Fibroblast of skin of left biceps (primary cell): ENCODE measurements around the gene ZFAND2A.
"Not testable (repeated sequence)": the region's sequence is repeated elsewhere in the genome, so short reads cannot be mapped to it uniquely, and the experiment has no call there.

Source experiments
- DNase-seq, 2 experiments: peaks; one replicate each; pipeline ENCODE4 v3.0.0-alpha.2; 2013; ENCODE audit warnings: low read depth in 2 of 2

ZFAND2A gene

DNA sequence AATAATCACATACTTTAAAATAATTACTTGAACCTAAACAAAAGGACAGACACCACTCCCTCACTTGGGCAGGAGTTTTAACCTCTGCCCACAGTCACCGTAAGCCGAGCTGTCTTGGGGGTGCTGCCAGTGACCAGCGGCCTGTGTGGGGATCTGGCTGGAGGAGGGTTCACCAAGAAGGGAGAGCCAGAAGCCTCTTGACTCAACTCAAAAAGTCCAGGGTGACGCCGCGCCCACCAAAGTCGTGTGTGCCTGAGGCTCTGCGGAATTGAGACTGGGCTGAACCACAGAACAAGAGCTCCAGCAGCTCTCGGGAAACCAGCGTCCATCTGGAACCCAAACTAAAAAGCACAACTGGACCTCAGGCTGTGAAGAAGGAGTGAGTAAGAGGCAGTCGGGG, 35.8 kb downstream of the ZFAND2A start:
- DNase-seq = no peak

DNA sequence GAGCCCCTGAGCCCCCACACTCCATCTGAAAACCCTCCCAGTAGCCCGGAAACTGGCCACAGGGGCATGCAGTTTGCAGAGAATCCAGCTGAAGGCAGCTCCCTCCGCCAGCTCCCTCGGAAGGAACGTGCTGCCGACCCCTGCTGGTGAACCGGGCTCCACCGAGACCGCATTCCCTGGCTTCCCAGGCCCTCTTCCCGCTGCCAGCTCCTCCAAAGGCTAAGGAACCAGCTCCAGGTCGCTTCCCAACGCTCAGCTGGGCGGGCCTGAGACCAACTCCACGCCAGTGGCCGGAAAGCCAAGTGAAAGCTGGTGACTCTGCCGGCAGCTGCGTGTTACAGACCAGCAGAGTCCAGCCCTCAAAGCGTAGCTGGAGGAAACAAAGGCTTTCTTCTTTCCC, 36.3 kb downstream of the ZFAND2A start:
- DNase-seq = peak; percentile 14 to 20

DNA sequence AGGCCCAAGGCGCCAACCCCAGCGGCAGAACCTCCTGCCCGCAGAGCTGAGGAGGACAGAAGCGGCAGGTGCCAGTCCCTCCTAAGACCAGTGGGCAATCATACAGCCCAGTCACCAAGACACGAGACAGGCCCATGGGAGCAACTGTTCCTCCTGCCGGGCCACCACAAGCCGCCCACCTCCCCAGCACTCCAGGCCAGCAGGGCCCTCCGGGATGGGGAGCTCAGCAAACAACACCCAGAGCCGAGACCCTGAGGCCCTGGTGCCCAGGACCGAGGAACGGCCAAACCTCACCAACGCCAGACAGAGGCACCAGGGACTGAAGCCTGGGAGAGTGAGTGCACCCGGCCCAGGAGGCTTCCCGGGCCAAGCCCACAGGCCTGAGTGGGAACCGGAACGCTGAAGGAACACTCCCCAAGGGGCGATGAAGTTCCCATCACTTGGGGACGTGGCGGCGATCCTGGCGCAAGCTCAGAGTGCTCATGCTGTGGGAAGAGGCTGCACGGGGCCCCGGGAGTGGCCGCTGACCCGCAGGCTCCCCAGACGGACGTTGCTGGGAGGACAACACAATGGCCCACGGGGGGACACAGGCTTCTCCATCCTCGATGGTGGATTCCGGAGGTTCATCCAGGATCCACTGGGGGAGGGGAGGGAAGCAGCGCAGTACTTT, 37.0 kb downstream of the ZFAND2A start:
- no peak for DNase-seq

DNA sequence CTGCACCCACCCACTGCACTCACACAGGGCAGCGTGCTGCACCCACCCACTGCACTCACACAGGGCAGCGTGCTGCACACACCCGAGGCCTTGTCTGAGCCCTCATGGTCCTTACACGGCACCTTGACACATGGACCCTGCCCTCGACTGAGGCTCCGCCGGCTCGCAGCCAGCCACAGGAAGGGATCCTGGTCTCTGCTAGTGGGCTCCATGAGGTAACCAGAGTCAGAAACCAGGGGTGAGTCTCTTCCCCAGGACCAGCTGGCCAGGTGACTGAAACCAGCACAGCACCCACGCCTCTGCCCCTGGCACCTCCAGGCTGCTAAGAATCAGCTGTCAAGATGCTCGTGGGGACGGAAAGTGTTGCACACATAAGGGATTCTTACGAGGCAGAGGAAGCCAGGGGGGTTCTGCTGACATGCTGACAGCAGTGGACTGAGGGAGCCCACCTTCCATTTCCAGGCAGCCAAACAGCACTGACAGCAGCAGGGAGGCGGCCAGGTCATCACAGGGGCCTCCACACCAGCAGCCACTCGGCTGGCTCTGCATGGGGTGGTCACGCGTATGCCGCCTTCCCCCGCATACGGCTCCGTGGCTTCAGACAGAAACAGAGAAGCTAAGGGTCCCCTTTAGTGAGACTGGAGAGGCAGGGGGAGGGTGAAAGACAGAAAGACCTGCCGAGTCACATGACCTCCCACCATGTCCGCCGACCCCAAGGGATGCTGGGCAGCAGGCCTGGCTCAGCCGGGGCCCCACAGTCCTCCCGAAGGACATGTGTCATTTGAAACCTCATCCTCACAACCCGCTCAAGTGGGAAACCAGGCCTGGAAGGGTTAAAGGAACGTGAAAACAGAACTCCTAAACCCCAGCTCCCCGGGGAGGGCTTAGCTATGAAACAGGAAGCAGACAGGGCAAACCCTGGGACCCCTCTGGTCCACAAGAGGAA, 37.8 kb downstream of the ZFAND2A start:
- DNase-seq = no peak

DNA sequence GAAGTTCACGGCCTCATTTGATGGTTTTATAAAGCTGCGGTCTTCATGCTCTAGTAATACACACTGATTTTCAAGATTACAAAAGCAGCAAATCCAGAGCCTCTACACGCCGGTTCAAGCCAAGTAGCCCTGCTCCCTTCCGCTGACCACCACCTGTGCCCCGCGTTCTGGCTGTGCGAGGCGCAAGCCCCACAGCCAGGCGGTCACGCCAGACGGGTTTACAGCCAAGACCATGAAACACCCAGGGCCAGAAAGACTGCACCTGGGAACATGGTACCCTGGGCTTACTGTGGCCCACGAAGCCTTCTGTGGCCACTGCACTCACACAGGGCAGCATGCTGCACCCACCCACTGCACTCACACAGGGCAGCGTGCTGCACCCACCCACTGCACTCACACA, 38.5 kb downstream of the ZFAND2A start:
- no peak for DNase-seq

DNA sequence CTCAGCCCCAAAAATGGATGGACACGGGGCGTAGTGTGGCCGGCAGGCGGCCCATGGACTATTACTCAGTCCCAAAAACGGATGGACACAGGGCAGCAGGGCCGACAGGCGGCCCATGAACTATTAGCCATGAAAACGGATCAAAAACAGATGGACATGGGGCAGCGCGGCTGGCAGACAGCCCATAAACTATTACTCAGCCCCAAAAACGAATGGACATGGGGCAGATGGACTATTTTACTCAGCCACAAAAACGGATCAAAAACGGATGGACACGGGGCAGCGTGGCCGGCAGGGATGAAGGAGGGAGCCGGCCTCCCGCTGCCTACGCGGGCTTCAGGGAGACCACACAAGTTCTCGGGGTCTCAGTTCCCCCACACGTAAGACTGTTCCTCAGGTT, 39.2 kb downstream of the ZFAND2A start:
- DNase-seq = no peak

DNA sequence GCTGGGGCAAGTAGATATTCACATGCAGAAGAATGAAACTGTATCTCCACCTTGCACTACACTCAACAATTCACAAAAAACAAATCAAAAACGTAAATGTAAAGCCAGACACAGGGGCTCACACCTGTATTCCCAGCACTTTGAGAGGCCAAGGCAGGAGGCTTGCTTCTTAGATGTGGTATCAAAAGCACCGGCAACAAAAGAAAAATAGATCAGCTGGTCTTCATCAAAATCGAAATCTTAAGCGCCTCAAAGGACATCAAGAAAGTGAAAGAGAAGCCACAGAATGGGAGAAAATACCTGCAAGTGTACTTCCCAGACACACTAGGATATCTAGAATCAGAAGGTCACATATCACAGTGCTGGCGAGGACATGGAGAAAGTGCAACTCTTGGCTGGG, 40.8 kb downstream of the ZFAND2A start:
- no peak for DNase-seq

DNA sequence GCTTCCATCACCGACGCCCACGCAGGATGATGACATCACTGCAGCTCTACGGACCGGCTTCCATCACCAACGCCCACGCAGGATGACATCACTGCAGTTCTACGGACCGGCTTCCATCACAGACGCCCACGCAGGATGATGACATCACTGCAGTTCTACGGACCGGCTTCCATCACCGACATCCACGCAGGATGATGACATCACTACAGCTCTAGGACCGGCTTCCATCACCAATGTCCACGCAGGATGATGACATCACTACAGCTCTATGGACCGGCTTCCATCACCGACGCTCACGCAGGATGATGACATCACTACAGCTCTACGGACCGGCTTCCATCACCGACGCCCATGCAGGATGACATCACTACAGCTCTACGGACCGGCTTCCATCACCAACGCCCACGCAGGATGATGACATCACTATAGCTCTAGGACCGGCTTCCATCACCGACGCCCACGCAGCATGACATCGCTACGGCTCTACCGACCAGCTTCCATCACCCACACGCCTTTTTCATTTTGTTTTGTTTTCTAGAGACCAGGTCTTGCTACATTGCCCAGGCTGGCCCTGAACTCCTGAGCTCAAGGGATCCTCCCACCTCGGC, 42.6 kb downstream of the ZFAND2A start:
- no peak for DNase-seq

DNA sequence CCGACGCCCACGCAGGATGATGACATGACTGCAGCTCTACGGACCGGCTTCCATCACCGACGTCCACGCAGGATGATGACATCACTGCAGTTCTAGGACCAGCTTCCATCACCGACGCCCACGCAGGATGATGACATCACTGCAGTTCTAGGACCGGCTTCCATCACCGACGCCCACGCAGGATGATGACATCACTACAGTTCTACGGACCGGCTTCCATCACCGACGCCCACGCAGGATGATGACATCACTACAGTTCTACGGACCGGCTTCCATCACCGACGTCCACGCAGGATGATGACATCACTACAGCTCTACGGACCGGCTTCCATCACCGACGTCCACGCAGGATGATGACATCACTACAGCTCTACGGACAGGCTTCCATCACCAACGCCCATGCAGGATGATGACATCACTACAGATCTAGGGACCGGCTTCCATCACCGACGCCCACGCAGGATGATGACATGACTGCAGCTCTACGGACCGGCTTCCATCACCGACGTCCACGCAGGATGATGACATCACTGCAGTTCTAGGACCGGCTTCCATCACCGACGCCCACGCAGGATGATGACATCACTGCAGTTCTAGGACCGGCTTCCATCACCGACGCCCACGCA, 43.5 kb downstream of the ZFAND2A start:
- not testable (repeated sequence) for DNase-seq

DNA sequence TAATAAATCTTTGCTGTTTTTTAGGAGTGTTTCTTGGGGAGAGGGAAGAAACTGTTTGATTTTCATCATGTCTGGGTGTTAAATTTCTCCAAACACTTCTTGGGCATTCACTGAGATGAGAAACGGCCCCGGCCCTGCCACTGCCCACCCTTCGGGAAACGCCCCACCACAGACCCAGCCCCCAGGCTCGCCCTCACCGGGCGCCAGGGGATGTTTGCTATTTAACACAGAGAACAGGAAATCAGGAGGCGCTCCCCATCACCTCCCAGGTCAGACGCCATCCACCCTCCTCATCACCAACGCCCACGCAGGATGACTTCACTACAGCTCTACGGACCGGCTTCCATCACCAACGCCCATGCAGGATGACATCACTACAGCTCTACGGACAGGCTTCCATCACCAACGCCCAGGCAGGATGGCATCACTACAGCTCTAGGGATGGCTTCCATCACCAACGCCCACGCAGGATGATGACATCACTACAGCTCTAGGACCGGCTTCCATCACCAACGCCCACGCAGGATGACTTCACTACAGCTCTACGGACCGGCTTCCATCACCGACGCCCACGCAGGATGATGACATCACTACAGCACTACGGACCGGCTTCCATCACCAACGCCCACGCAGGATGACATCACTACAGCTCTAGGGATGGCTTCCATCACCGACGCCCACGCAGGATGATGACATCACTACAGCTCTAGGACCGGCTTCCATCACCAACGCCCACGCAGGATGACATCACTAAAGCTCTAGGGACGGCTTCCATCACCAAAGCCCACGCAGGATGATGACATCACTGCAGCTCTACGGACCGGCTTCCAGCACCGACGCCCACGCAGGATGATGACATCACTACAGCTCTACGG, 44.6 kb downstream of the ZFAND2A start:
- not testable (repeated sequence) for DNase-seq

DNA sequence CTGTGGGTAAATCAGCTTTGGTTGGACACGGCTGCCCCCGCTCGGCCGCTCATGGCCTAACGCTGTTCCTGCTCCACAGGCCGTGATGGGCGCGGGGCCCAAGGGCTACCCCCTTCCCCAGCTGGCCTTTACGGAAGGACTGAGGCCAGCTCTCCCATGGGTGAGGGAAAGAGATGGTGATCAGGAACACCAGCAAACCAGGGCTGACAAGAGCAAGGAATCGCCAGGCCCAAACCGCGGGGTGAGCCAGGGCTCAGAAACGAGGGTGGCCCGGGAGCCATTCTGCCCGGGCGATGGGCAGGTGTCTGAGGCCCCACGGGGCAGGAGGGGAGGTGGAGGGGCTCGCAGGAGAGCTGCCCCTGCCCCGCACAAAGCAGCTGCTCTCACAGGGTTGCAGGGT, 45.5 kb downstream of the ZFAND2A start:
- no peak for DNase-seq

DNA sequence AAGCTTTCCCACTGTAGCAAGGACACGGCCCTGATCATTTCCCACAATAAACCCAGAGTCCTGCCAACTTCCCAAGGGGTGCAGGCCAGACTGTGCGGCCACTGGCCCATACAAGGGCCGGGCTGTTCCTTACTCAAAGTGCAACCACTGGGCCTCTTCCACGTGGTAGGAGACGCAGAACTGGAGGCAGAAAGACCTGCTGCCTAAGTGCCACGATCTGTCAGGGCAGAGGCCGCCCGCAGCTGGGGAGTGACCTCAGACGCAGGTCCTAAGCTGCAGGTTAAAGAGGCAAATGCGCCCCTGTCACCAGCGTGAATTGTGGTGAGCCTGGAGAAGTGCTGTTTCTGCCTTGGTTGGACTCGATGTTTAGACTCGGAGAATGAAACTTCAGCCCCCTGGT, 45.9 kb downstream of the ZFAND2A start:
- no peak for DNase-seq

DNA sequence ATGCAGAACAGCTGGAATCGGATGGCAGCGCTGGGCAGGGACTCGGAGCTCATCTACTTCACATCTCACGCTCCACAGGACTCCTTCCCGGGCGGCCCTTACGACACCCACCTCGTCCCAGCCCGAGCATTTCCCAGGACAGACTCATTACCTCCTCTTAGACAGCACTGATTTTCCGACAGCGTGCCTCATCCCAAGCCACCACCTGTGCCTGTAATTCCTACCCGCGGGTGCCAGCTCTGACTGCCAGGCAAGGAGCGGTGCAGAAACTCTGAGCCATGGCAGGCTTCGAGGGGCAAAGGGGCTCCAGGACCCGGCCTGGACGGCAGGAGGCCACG, 46.5 kb downstream of the ZFAND2A start:
- no peak for DNase-seq

DNA sequence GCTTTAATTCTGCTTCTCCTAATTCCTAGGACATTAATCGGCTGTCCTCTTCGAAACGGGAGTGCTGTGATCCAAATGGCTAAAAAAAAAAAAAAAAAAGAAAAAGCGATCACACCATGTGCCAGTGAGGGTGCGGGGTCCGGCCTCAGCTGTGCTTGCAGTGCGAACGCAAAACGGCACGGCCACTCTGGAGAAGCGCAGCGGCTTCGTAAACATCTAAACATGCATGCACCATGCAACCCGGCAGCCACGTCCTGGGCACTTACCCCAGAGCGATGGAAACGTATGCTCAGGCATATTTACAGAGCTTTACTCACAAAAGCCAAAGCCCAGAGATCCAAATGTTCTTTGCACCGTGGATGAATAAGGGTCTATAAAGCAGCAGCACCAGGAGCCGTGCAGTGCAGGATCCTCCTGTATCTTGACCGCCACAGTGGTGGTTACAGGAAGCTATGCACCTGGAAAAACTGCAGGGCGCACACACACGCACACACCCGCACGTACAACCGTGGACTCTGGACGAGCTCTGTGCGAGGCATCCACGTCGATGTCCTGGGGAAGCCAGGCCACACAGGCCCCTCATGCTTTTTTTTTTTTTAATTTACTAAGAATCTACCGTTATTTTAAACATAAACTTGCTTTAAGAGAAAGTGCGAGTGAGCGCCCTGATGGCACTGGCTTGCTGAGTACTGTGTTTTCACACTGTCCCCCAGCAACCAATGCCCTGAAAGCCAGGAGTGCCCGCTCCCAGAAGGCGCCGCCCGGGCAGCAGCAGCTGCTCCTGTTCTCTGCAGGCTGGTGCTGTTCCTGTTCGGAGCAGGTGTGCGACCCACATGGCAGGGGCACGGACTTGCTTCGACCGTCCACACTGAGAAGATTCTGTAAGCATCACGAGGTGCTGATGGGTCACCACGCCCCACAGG, 47.1 kb downstream of the ZFAND2A start:
- no peak for DNase-seq

DNA sequence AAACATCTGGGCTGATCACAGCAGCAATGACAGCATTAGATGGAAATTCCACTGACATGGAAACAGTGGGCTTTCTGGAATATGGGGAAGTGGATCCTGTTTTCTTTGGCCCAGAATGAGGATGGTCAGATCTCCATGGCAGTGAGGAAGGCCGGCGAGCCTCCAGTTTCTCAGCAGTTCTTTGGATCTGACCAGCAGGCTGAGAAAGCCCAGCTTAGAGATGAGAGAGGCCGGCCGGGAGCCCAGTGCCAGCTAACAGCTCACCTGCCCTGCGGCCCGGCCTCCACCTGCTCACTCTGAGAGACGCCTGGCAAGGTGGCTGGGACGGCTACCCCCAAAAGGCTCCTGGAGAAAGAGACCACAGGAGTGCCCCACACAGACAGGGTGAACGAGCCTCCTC, 47.9 kb downstream of the ZFAND2A start:
- no peak for DNase-seq

DNA sequence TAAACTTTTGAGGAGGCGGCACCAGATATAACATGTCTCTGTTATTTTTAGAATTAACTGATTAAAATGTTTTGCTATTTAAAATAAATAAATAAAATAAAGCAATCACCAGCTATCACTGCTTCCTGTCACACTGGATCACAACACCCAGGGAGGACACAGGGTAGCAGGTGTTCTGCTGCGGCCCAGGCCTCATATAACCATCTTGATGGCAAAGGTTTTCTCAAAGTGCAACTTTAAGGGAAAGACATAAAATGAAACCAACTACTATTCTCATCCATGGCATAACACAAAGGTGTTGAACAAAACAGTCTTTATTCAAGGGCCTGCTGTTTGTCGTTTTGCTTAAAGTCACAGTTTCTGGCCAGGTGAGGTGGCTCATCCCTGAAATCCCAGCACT, 48.8 kb downstream of the ZFAND2A start:
- DNase-seq = no peak

DNA sequence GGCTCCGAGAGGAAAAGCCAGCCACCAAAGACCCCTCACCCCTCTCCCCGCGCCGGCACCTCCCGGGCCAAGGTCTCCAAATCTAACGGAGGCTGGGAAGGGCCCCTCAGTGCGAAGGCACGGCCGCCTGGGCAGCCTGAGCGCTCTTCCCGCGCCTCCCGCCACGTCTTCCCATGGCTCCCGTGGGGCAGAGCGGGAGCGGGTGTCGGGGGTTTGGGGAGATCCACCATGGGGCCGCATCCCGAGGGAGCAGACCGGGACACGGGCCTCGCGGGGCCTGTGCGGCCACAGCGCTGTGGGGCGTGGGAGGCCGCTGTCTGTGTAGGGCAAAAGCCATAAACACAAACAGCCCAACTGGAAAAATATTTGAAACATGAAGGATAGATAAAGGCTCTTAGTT, 49.6 kb downstream of the ZFAND2A start:
- DNase-seq = no peak

DNA sequence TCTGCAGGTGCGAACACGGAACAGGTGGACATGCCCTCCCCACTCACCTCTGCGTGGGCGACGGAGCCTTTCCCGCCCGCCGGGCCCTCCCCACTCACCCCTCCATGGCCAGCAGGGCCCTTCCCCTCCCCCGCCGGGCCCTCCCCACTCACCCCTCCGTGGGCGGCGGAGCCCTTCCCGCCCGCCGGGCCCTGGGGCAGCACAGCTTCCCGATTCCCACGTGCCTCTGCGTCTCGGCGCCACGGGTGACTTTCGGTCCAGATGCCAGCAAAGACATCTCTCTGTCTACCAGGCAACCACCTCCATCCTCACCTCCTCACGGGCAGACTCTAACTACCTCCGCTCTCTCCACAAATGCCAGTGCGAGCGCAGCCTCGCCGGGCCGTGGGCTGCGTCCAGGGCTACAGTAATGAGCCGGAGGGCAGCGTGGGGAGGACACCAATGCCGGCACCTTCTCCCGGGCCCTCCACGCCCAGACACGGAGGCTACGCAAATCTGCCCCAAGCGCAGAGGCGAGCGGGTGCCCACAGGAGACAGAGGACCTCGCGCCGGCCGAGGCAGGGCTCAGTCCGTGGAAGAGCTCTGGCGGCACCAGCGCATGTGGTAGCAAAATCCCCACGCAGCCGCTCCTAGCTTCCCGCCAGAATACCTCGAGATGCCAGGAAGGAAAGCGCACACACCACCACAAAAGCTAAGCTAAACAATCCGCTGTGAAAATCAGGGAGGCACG, 50.2 kb downstream of the ZFAND2A start:
- no peak for DNase-seq

DNA sequence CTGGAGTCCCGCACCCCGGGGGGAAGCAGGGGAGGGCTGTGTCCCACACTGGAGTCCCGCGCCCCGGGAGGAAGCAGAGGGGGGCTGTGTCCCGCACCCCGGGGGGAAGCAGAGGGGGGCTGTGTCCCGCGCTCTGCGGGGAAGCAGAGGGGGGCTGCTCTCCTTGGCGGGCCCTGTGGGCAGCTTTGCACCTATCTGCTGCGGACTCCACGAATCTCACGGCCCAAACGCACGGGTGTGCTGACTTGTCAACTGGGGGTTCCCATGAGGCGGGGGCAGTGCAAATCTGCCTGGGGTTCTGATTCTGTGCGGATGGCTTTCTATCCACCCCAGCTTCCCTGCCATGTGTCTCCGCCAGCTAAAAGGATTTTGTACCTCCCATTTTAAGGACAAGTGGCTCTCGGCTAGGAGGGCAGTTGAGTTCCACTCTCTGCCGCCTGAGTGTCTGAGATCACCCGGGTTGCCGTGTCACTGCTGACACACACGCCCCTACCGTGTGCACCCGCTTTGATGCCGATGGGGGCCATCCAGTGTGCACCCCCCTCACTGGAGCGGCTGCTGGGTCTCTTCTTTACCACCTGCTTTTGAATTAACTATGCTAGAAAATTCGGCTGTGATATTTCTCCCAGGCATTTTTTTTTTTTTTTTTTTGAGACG, 51.6 kb downstream of the ZFAND2A start:
- DNase-seq = no peak
